ENCODE results near the gene ASB18. TPM values are rescaled to one million over a fixed set of nuclear protein-coding genes. Genes with fewer than 3 reads are reported as not detected.

Gene ASB18
- total RNA-seq, result not detected in 2 replicates

GRCh38 chr2:236264256-236264655 lies at the start of gene ASB18:
Gene ASB18 (minus strand): TSS chr2:236264406. CDS start chr2:236264345, 61 bp downstream.

GRCh38 chr2:236168110-236169080 lies 95.8 kb downstream of the ASB18 start, which contains the start of gene GBX2:
Gene GBX2 (minus strand): TSS chr2:236168386. CDS start chr2:236167971, 415 bp downstream.

Other genes starting within 250 kb of the ASB18 start
- gene GBX2, start 96.0 kb downstream of the ASB18 start, total RNA-seq, result not detected in 2 replicates

Data from smooth muscle cell of trachea (primary cell).